ENCODE results near the gene PDPR.
"Not testable (repeated sequence)": the region's sequence is repeated elsewhere in the genome, so short reads cannot be mapped to it uniquely, and the experiment has no call there.

Gene PDPR

GRCh38 chr16:70173212-70173837, 59.2 kb downstream of the PDPR start, which contains the start of gene CLEC18C:
Gene CLEC18C, plus strand, starts transcription at chr16:70173787. Its CDS starts 492 bp downstream, at chr16:70174279.
- not testable (repeated sequence) for H3K27me3 ChIP-seq (ENCODE audit: control insufficient read depth, insufficient read depth, low read length); H3K9me3 ChIP-seq (ENCODE audit: control insufficient read depth, low read depth, low read length); H3K4me3 ChIP-seq (ENCODE audit: low read length); H3K27ac ChIP-seq (ENCODE audit: low read length); H3K9ac ChIP-seq (ENCODE audit: low read length); H3K36me3 ChIP-seq (ENCODE audit: control insufficient read depth, low read depth, low read length); H3K4me1 ChIP-seq (ENCODE audit: control insufficient read depth, low read depth, low read length)

GRCh38 chr16:70173916-70174315, 59.8 kb downstream of the PDPR start:
- not testable (repeated sequence) for H3K9me3 ChIP-seq (ENCODE audit: control insufficient read depth, low read depth, low read length); H3K4me1 ChIP-seq (ENCODE audit: control insufficient read depth, low read depth, low read length); H3K27me3 ChIP-seq (ENCODE audit: control insufficient read depth, insufficient read depth, low read length); H3K9ac ChIP-seq (ENCODE audit: low read length); H3K27ac ChIP-seq (ENCODE audit: low read length); H3K4me3 ChIP-seq (ENCODE audit: low read length); H3K36me3 ChIP-seq (ENCODE audit: control insufficient read depth, low read depth, low read length)

- H3K27ac ChIP-seq (ENCODE audit: low read length), result not testable (repeated sequence)
These were observed 60.3 kb downstream of the PDPR start for GRCh38 chr16:70174387-70174932.

GRCh38 chr16:70187858-70188607, 73.9 kb downstream of the PDPR start:
- H3K9ac ChIP-seq (ENCODE audit: low read length); H3K27ac ChIP-seq (ENCODE audit: low read length): not testable (repeated sequence)

More at GRCh38 chr16:70174387-70174932, 60.3 kb downstream of the PDPR start:
- not testable (repeated sequence) for H3K27me3 ChIP-seq (ENCODE audit: control insufficient read depth, insufficient read depth, low read length); H3K4me1 ChIP-seq (ENCODE audit: control insufficient read depth, low read depth, low read length); H3K36me3 ChIP-seq (ENCODE audit: control insufficient read depth, low read depth, low read length); H3K4me3 ChIP-seq (ENCODE audit: low read length); H3K9me3 ChIP-seq (ENCODE audit: control insufficient read depth, low read depth, low read length); H3K9ac ChIP-seq (ENCODE audit: low read length)

GRCh38 chr16:70188608-70188915, 74.4 kb downstream of the PDPR start:
- not testable (repeated sequence) for H3K27me3 ChIP-seq (ENCODE audit: control insufficient read depth, insufficient read depth, low read length); H3K9me3 ChIP-seq (ENCODE audit: control insufficient read depth, low read depth, low read length); H3K36me3 ChIP-seq (ENCODE audit: control insufficient read depth, low read depth, low read length); H3K4me3 ChIP-seq (ENCODE audit: low read length); H3K27ac ChIP-seq (ENCODE audit: low read length); H3K4me1 ChIP-seq (ENCODE audit: control insufficient read depth, low read depth, low read length); H3K9ac ChIP-seq (ENCODE audit: low read length)

More at GRCh38 chr16:70187858-70188607, 73.9 kb downstream of the PDPR start:
- not testable (repeated sequence) for H3K4me1 ChIP-seq (ENCODE audit: control insufficient read depth, low read depth, low read length); H3K4me3 ChIP-seq (ENCODE audit: low read length); H3K27me3 ChIP-seq (ENCODE audit: control insufficient read depth, insufficient read depth, low read length); H3K9me3 ChIP-seq (ENCODE audit: control insufficient read depth, low read depth, low read length); H3K36me3 ChIP-seq (ENCODE audit: control insufficient read depth, low read depth, low read length)

GRCh38 chr16:70190574-70190973, 76.4 kb downstream of the PDPR start:
- not testable (repeated sequence) for H3K9me3 ChIP-seq (ENCODE audit: control insufficient read depth, low read depth, low read length); H3K9ac ChIP-seq (ENCODE audit: low read length); H3K27me3 ChIP-seq (ENCODE audit: control insufficient read depth, insufficient read depth, low read length); H3K36me3 ChIP-seq (ENCODE audit: control insufficient read depth, low read depth, low read length); H3K4me1 ChIP-seq (ENCODE audit: control insufficient read depth, low read depth, low read length); H3K27ac ChIP-seq (ENCODE audit: low read length); H3K4me3 ChIP-seq (ENCODE audit: low read length)

- H3K4me1 ChIP-seq (ENCODE audit: control insufficient read depth, low read depth, low read length); H3K9me3 ChIP-seq (ENCODE audit: control insufficient read depth, low read depth, low read length); H3K4me3 ChIP-seq (ENCODE audit: low read length); H3K9ac ChIP-seq (ENCODE audit: low read length); H3K27me3 ChIP-seq (ENCODE audit: control insufficient read depth, insufficient read depth, low read length); H3K27ac ChIP-seq (ENCODE audit: low read length); H3K36me3 ChIP-seq (ENCODE audit: control insufficient read depth, low read depth, low read length): not testable (repeated sequence)
These were observed 82.7 kb downstream of the PDPR start for GRCh38 chr16:70196683-70197300.

- not testable (repeated sequence) for H3K9ac ChIP-seq (ENCODE audit: low read length); H3K4me1 ChIP-seq (ENCODE audit: control insufficient read depth, low read depth, low read length); H3K9me3 ChIP-seq (ENCODE audit: control insufficient read depth, low read depth, low read length)
These were observed 83.5 kb downstream of the PDPR start for GRCh38 chr16:70197611-70198010.

GRCh38 chr16:70198230-70198629, 84.1 kb downstream of the PDPR start:
- H3K9ac ChIP-seq (ENCODE audit: low read length); H3K36me3 ChIP-seq (ENCODE audit: control insufficient read depth, low read depth, low read length); H3K4me1 ChIP-seq (ENCODE audit: control insufficient read depth, low read depth, low read length); H3K9me3 ChIP-seq (ENCODE audit: control insufficient read depth, low read depth, low read length); H3K27ac ChIP-seq (ENCODE audit: low read length); H3K27me3 ChIP-seq (ENCODE audit: control insufficient read depth, insufficient read depth, low read length); H3K4me3 ChIP-seq (ENCODE audit: low read length): not testable (repeated sequence)

More at GRCh38 chr16:70197611-70198010, 83.5 kb downstream of the PDPR start:
- H3K4me3 ChIP-seq (ENCODE audit: low read length); H3K36me3 ChIP-seq (ENCODE audit: control insufficient read depth, low read depth, low read length); H3K27ac ChIP-seq (ENCODE audit: low read length); H3K27me3 ChIP-seq (ENCODE audit: control insufficient read depth, insufficient read depth, low read length): not testable (repeated sequence)

GRCh38 chr16:70198666-70199065, 84.5 kb downstream of the PDPR start:
- not testable (repeated sequence) for H3K4me3 ChIP-seq (ENCODE audit: low read length); H3K9me3 ChIP-seq (ENCODE audit: control insufficient read depth, low read depth, low read length); H3K36me3 ChIP-seq (ENCODE audit: control insufficient read depth, low read depth, low read length); H3K4me1 ChIP-seq (ENCODE audit: control insufficient read depth, low read depth, low read length); H3K9ac ChIP-seq (ENCODE audit: low read length); H3K27ac ChIP-seq (ENCODE audit: low read length); H3K27me3 ChIP-seq (ENCODE audit: control insufficient read depth, insufficient read depth, low read length)

GRCh38 chr16:70199170-70199569, 85.0 kb downstream of the PDPR start:
- not testable (repeated sequence) for H3K27ac ChIP-seq (ENCODE audit: low read length); H3K27me3 ChIP-seq (ENCODE audit: control insufficient read depth, insufficient read depth, low read length); H3K4me1 ChIP-seq (ENCODE audit: control insufficient read depth, low read depth, low read length); H3K9me3 ChIP-seq (ENCODE audit: control insufficient read depth, low read depth, low read length); H3K36me3 ChIP-seq (ENCODE audit: control insufficient read depth, low read depth, low read length); H3K9ac ChIP-seq (ENCODE audit: low read length); H3K4me3 ChIP-seq (ENCODE audit: low read length)

- not testable (repeated sequence) for H3K9me3 ChIP-seq (ENCODE audit: control insufficient read depth, low read depth, low read length); H3K9ac ChIP-seq (ENCODE audit: low read length); H3K4me1 ChIP-seq (ENCODE audit: control insufficient read depth, low read depth, low read length); H3K27me3 ChIP-seq (ENCODE audit: control insufficient read depth, insufficient read depth, low read length); H3K27ac ChIP-seq (ENCODE audit: low read length); H3K4me3 ChIP-seq (ENCODE audit: low read length); H3K36me3 ChIP-seq (ENCODE audit: control insufficient read depth, low read depth, low read length)
These were observed 85.9 kb downstream of the PDPR start for GRCh38 chr16:70200063-70200462.

Data from iPS-18a (cell line).